NCI-H146 treated with DMSO at 0.1 percent for 48 hours (cell line): Measurements from ENCODE around the gene POU3F3.

Source experiments
- DNase-seq: peaks from one replicate; lab custom pipeline; 2025; ENCODE audit not compliant: unreplicated experiment; lab: John Stamatoyannopoulos, UW

Gene POU3F3

GRCh38 chr2:104859766-104860450, 6.0 kb downstream of the POU3F3 start:
- no peak for DNase-seq

DNA sequence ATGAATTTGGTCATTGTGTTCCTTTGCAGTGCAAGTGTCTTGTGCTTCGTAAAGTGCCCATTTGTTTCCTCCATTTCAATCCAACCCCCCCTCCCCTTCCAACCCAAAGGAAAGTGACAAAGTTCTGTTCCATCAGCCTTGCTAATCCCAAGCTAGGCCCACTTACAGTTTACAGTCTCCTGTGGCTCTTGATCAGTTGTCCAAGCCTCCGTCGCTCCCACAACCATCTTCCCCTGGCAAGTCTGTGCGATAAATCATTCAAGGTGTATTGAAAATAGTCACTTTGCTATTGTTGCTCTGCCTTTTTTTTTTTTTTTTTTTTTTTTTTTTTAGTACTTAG, 6.5 kb downstream of the POU3F3 start:
- DNase-seq: no peak

- DNase-seq: no peak
Observed at GRCh38 chr2:104861351-104862057, 7.6 kb downstream of the POU3F3 start.

- no peak for DNase-seq
Observed at GRCh38 chr2:104862058-104862941, 8.4 kb downstream of the POU3F3 start.

- DNase-seq: no peak
Observed at GRCh38 chr2:104863146-104863467, 9.2 kb downstream of the POU3F3 start.

GRCh38 chr2:104863468-104864279, 9.8 kb downstream of the POU3F3 start:
- no peak for DNase-seq

DNA sequence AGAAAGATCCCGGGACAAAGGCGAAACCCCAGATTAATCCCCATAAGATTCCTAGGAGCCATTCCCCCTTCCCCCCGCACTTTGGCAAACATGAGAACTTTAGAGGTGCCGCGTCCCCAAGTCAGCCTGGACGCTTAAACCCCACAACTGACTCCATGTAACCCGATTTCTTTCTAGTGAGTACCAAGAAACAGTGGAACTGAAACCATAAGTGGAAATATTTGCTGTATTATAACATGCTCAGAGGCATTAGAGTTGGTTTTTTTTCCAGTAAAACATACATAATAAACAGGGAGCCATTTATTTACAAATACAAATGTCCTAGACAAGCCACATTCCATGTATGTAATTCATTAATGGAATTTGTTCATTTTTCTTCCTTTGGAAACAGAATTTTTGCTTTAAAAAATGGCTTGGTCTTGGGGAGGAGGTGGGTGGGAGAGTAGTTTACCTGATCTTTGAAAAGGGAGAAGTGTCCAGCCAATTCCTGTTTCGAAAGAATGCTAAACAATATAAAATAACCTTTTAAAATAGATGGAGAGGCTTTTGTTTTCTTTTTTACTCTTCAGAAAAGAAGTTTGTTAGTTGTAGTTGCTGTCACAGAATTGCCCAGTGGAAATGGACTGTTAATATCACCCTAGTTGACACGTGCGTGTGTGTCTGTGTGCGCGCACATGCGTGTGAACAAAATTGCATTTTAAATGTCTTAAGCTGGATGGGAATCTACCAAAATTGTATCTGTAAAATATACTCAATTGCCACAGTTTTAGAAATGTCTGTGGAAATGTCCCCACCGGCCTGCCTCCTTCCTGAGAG, 10.6 kb downstream of the POU3F3 start:
- DNase-seq: no peak

DNA sequence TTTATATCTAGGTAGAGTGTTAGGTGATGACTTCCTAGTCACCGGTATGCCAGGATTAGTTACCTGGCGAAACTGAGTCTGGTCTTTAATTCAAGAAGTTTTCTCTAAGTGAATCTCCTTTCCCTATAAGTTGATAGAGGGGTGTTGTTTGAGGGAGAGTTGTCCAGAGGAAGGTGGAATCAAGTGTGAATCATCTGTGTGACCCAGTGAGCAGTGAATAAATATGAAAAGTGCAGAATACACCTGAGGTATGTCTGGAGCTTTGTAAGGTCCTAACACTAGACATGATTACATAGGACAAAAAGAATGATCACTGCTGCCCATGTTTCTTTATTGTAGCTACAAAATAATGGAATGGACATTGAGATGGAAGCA, 11.2 kb downstream of the POU3F3 start:
- DNase-seq: no peak

- DNase-seq: no peak
Observed at GRCh38 chr2:104866122-104866864, 12.4 kb downstream of the POU3F3 start.

DNA sequence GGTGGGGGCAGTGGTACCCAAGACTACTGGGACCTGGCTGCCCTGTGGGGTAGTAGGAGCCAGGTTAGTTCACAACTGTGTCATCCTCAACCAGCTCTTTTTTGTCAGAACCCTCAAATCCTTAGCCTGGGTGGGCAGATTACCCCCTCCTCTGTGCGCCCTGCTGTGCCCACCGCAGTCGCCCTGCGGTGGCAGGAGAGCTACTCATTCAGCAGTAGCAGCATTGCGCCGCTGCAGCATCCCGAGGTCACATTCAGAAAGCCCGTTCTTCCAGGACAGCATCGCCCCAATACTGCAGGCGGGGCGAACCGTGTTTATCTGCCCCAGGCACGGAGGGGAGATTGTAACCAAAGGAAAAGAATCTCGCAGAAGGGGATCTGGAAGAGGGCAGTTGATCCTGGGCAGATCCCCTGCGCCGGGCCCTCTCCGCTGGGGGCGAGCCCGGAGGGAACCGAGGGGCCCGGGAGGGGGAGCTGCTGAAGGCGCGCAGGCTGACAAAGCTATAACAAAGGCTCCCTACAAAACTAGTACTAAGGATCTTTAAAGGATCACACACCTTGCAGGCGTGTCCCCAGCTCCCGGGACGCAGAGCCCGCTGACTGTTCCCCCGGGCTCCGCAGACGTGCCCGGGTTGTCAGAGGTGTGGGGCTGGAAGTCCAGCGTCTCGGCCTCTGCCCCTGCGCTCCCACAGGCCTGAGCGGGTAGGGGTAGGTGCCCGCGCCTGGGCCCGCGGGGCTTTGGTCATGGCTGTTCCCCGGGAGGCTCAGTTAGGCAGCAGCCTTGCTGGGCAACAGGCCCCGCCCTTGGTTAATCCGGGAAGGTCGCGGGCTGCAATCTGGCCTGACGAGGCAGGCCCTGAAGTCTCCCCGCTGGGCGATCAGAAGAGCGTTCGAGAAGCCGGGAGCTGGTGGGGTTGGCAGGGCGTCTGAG, 13.2 kb downstream of the POU3F3 start:
- no peak for DNase-seq

DNA sequence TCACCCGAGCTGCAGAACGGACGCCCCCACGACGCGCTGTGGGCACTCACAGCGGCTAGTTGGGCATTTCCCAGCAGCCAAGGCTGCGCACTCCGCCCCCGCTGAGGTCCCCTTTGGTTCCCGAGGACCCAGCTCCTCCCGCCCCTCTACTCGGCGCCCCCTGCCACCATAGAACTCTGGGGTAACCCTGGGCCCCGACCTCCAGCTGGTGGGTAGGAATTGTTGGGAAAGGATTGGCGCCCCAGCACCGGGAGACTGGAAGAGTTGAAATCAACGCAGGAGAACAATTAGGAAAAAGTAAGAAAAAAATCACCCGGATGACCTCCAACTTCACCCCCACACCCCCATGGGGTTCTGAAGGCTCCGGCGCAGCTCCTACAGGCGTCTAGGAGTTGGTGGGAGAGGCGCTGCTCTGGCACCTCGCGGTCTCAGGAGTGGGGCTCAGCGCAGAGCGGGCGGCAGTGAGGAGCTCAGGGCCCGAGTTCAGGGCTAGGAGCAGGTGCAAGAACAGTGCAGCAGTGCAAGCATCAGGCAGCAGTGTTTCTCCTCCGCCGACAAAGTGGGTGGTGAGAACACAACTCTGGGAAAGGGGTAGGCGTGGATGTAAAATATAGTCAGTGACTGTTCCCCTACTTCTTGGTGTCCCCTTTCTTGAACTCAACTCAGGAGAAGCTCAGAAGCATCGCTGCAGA, 14.0 kb downstream of the POU3F3 start:
- no peak for DNase-seq

- no peak for DNase-seq
Observed at GRCh38 chr2:104868505-104868866, 14.6 kb downstream of the POU3F3 start.

DNA sequence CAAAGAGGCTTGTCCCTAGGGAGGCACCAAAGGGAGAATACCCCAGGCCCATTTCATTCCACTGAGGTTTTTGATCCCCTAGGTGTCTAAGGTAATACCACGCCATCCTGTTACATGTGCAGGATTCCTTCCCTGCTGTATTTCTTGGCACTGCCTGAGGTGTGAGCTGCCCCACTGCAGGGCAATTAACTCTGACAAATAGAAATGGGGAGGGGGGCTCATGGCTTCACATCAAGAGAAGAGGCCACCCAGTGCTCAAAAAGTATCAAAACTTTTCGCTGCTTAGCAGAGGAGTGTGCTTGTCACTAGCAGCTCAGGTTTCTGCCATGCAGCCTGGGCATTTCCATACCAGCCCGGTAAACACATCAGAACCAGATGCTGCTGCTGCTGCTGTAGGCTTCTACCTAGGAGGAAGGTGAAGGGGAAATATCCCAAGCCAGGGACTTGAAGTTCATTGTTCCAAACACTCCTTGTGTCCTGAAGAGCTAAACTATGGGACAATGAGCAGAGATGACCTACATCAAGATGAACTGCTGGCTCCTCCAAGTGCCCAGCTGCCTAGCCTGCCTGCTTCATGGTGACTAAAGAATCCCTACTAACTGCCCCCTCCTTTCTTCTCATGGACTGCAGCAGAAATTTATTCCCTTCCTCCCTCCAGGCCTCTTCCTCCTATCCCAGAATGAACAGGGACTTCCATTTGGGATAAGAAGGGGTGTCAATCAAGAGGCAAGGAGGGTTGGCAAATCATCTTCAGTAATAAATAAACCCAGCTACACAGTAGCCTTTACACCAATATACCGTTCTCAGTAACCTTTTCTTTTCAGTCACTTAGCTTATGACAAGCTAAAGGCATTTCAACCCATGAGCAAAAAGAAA, 16.4 kb downstream of the POU3F3 start:
- no peak for DNase-seq

DNA sequence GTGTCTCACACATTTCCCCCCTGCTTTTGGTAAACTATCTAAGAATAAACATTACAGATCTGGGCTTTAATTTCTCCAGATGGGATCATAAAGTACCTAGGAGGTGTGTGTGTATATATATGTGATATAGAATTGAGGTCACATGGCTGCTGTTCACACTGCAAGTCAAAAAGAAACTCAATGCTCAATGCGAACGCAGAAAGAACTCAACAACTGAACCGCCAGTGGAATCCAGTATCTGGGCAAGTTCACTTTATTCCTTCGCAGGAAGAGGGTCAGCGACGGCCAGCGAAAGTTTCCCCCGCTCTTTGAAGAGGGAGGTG, 17.7 kb downstream of the POU3F3 start:
- DNase-seq: no peak

GRCh38 chr2:104871972-104872865, 18.3 kb downstream of the POU3F3 start:
- DNase-seq: no peak
